Posterior vena cava (tissue), 2 donors: ENCODE data around the gene TDO2. TPM values are rescaled to one million over a fixed set of nuclear protein-coding genes. Genes with fewer than 3 reads are reported as not detected.
"Not testable (repeated sequence)": the region's sequence is repeated elsewhere in the genome, so short reads cannot be mapped to it uniquely, and the experiment has no call there.

Experiments
- DNase-seq: peaks from one replicate; pipeline ENCODE4 v3.0.0-alpha.2; 2020; ENCODE audit warnings: low spot score
- intact Hi-C, 2 donors: fragments of 100-400 bp; cut with DNase I; formaldehyde crosslinking; loops; one replicate each; pipeline versions ENCODE4 v1.14.1 to v1.14.2; 2022 to 2023
- total RNA-seq, 2 donors: library from RNA; stranded (reverse); fragmentation: NEBNext Ultra II Directional; extraction: Animal tissue kit (Norgen Biotek cat#: 25700); gene quantifications; one replicate each; pipeline ENCODE4 v1.2.1, GENCODE V29; 2021
- donor health status: DM: yes; HTN: yes; CAD: no.
- donor health status: DM: yes; HTN: yes; CAD: no.

Gene TDO2
- total RNA-seq, 2 donors from 2014 or later, result 0.37 TPM; not detected in 1

DNA sequence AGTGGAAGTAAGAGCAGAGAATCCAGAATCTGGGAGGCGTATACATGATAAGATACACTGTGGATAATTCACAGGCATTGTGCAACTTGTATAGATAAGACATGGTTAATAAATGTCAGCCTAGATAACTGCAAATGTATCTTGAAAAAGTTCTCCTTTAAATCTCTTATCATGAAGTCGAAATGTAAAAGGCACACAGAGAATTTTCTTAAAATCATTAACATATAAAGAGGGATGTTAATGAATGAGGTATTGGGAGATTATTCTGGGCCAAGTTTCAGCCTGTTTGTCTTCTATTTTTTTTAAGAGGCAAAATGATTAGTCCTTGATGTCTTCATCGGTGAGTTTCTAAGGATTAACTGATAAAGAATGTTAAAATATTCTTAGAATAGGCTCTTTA lies 835 bp downstream of the TDO2 start:
- intact Hi-C loops, result no loop called here
- DNase-seq, result no peak

DNA sequence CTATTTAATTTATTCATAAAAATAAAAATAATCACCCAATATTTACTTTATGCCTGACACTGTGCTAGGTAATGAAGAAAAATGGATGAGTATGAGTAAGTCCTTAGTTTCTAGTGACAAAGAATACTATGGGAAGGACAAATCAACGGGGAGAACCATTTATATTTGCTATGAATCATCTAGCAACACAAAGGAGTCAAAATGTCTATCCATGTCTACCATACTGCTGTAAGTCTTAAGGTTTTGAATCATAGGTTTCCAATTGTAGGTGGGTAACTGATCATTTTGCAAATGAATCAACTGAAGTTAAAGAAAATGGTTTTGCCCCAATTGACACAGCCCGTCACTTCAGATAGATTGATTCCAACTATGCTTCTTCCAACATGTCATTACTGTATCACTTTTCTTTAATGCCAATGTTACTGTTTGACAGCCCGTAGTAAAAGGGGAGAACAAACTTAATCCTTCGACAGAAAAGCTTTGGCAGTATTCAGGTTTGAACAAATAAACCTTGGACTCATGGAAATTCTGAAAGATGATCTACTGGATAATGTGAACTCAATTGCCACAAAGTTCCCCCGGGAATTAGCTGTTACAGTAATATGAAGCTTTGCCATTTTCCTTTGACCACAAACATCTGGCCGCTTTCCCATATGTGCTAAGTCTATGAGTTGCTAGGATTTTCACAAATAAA lies 3.2 kb downstream of the TDO2 start:
- DNase-seq, result no peak

DNA sequence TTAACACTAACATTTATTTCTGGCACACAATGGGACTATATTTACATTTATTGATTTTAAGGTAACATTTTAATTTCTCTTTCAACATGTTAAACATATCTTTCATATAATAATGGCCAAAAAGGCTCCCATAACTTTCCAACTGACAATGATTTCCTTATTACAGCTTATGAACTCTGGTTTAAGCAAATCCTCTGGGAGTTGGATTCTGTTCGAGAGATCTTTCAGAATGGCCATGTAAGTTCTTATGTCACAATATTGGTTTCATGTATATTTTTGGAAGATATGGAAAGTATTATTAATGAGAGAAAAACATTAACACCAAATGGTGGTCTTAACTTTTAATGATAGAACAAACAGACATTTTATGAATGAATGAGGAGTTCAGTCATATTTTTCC lies 4.1 kb downstream of the TDO2 start:
- intact Hi-C loops, result no loop called here
- DNase-seq, result no peak

More for the DNA sequence above, 3.2 kb downstream of the TDO2 start:
- intact Hi-C loops, result no loop called here

DNA sequence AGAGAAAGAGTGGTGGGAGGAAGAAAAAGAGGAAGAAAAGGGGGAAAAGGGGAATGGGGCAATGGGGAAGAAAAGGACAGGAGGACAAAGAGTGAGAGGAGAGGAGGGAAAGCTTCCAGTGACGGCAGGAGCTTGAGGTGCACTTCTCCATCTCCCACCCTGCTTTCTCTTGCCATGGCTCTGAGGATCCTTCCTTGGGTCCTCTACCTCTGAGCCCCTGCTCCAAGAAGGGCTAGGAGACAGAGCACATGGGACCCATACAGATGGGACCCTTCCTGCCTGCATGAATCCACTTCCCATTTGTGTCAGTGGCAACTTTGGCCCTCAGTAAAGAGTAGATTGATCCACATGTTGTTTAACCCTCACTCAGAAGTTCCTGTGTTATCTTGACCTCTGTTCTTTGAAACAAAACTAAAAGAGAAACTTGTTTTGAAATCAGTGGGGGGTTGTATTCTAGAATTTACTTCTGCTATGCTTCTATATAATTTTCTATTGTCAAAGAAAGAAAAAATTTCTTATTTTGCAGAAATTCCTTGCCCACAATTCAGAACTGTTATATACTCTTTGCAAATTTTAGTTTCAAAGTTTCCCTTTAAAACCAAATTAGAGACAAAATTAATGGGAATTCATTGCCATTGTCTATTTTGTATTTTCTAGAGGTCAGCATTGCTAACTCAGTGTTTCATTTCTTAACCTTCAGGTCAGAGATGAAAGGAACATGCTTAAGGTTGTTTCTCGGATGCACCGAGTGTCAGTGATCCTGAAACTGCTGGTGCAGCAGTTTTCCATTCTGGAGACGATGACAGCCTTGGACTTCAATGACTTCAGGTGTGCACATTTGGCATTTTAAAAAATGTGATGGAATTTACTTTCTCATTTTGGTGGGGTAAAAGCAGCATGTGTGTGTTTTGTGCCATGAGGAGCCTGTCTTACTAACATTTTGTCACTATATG lies 5.0 kb downstream of the TDO2 start:
- DNase-seq, result no peak
- intact Hi-C loops, result no loop called here

DNA sequence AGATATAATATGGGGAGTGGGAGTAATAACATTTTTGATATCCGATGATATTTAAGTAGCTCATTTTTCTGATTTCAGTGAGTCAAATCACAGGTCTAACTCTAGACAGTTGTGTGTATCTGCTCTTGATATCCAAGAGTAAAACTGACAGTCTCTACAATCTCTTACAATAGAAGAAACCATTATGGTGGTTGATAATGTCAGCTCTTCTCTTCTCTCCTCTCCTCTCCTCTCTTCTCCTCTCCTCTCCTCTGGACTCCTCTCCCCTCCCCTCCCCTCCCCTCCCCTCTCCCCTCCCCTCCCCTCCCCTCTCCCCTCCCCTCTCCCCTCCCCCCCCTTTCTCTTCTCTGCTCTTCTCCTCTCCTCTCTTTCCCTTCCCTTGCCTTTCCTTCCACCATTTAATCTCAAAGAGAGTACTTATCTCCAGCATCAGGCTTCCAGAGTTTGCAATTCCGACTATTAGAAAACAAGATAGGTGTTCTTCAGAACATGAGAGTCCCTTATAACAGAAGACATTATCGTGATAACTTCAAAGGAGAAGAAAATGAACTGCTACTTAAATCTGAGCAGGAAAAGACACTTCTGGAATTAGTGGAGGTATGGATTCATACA lies 6.2 kb downstream of the TDO2 start:
- intact Hi-C loops, result no loop called here
- DNase-seq, result no peak

DNA sequence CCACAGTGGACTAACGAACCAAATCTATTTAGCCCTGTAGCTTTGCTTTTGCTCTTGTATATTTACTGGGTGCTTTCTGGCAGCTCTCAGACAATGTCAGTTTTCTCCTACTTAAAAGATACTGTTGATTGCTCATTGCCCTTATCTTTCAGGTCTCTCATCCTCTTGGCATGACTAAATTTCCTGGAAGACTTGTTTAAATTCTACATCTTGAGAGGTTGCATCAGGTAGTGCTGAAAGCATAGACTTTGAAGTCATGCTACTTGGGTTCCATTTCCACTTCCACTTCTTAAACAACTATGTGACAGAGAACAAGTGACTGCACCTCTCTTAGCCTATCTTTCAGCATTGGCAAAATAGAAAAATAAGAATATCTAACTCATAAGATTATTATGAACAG lies 8.4 kb downstream of the TDO2 start:
- no peak for DNase-seq
- intact Hi-C loops, result no loop called here

DNA sequence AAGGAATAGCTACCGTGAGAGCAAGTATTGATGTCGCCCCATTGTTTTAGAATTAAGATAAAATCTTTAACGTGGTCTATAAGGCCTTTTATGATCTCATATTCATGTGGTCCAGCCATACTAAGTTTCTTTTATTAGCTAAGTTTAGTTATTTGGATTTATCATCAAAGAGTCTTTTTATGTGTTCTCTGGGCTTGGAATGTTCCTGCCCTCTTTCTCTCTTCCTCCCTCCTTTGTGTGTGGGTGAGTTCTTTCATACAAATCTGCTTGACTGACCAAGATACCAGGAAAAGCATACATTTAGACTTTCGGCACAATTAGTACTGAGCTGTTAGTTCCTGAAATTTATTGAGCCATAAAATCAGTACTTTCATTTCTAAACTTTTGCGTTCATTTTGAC lies 11.3 kb downstream of the TDO2 start:
- intact Hi-C loops, result no loop called here

DNA sequence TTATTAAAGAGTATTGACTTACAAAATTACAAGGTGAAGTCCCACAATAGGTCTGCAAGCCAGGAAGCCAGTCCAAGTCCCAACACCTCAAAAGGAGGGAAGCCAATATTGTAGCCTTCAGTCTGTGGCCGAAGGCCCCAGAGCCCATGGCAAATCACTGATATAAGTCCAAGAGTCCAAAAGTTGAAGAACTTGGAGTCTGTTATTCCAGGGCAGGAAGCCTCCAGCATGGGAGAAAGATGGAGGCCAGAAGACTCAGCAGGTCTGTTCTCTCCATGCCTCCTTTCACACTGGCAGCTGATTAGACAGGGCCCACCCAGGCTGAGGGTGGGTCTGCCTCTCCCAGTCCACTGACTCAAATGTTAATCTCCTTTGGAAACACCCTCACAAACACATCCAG lies 18.1 kb downstream of the TDO2 start:
- intact Hi-C loops, result no loop called here

More for the DNA sequence above, 11.3 kb downstream of the TDO2 start:
- DNase-seq, result no peak

DNA sequence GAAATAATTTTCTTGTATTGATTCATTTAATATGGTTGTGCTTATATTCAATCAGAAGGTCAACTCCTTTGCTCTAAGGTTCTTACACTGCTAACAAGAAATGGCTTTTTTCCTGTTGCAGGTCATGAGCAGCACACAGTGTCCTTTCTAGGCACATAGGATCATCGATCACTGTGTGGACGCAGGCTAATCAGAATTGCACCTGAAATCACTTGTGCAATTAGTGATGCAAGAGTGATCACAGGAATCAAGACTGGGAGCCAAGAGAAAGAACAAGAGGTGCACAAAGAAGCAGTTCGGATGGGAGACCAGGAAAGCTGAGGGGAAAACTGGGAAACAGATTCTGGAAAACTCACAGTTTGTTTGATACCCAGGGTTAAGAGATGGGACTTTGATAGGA lies 21.1 kb downstream of the TDO2 start:
- DNase-seq, result no peak
- intact Hi-C loops, result no loop called here

More for the DNA sequence above, 18.1 kb downstream of the TDO2 start:
- DNase-seq, result no peak

DNA sequence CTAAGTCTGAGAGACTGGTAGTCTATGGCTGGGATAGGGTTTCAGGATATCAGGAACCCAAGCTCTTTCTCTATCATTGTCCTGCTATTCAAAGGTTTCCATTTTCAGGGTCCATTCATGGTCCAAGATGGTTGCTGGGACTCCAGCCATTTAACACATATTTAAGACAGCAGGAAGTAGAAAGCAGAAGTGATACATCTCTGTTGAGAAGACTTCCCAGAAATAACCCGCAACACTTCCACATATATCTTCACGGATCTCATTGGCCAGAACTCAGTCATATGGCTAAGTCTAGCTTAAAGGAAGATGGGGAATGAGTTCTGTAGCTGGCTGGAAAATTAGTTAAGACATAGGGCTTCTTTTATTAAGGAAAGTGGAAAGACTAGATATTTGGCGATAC lies 26.3 kb downstream of the TDO2 start:
- no peak for DNase-seq
- intact Hi-C loops, result no loop called here

DNA sequence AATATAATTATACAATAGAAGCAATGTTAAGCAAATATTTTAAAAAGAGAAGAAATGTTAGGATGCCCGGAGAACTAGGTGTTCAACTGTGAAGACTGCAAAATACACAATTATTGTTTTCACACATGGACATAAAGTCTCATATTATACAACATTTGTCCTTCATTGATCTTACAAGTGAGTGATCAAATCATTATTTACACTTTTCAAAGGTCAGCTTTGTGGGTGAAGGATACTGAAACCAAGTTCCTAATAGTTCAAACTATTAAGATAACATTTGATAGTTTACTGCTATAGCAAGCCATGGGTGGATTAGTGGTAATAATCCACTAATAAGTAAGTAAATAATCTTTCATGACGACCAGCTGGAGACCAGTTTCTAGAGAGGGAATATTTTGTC lies 26.8 kb downstream of the TDO2 start:
- intact Hi-C loops, result no loop called here
- DNase-seq, result no peak

DNA sequence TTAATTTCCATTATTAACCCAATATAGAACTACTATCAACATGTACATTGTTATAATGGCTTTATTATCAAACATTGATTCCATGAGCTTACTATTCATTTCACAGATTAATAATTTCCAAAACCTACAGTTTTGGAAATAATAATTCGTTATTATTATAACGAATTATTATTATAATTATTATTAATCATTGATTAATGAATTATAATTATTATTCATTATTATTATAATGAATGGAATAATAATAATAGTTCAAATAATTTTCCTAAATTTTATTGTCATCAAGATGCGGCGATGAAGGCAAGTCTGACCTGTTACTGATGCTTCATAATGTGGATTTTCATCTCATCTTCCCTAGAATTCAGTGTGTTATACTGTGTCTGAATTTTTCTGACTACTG lies 28.1 kb downstream of the TDO2 start:
- DNase-seq, result no peak
- intact Hi-C loops, result no loop called here

DNA sequence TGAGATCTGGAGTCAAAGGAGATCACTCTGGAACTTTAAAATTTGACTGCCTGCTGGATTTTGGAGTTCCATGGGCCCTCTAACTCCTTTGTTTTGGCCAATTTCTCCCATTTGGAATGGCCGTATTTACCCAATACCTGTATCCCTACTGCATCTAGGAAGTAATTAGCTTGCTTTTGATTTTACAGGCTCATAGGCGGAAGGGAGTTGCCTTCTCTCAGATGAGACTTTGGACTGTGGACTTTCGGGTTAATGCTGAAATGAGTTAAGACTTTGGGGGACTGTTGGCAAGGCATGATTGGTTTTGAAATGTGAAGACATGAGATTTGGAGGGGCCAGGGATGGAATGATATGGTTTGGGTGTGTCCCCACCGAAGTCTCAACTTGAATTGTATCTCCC lies 31.1 kb downstream of the TDO2 start:
- intact Hi-C loops, DNase-seq: not testable (repeated sequence)

DNA sequence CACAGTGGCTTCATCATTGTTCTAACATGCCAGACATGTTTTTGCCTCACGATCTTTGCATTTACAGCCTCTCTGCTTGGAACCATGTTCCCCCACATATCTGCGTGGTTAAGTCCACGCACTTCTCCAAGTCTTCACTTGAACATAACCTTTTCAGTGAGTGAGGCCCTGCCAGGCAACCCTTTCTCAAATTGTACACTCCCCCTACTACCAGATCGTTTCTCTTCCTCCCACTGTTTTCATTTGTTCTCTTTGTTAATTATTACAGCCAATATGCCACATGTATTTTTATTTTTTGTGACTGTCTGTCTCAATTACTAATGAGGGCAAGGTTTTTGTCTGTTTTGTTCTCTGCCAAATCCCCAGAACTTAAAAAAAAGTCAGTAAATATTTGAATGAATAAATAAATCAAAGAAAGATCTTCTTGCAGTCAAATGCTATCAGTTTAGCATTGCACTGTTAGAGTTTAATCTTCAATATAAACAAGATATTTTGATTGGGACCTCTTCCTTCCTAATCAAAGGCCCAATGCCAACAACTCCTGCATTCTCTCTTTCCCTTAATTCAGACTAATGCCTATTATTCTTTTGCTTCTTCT lies 32.0 kb downstream of the TDO2 start:
- intact Hi-C loops, result no loop called here

DNA sequence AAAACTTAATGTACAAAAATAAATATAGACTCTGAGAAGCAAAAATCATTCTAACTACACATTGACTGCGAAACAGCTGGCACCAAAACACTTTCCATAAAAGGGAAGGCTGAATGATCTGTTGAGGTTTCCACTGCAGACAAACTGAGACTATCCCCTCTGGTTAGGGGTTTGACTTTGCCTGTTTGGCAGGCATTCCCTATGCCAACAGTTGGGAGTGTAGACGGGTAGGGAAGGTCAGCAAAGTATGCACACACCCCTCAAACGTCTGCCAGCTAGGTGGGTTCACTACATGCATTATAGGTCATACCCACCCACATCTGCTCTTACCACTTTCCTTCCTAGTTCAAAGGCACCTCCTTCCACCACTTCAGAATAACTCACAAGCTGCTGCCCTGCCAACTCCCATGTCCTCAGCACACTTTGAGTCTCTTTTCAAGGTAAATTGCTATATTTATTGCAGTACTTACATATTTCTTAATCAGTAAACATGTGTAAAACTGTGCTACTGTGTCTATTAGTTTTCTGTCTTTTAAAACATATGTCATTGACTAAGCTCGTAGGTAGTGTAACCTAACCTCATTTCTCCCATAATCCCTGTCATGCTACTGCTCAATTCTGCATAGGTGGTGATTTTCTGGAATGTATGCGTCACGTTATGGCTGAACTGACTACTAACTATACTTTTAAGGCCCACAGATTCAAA lies 37.7 kb downstream of the TDO2 start:
- intact Hi-C loops, result no loop called here
- no peak for DNase-seq

More for the DNA sequence above, 32.0 kb downstream of the TDO2 start:
- no peak for DNase-seq

DNA sequence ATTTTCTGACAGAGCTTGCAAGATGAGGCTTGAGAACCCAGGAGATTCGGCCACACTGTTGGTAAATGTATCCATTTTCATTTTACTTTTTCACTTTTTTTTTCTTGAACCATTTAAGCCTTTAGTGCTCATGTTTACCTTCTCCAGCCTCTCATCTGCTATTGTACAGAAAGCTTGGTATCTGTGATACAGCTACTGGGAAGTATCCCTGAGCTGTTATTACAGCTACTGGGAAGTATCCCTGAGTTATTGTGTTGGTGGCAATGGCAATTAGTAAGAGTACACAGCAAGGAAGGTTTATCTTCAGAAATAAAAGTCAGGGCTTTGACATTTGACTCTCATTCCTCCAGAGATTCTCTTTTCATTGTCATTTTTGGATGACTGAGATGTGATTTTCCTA lies 38.3 kb downstream of the TDO2 start:
- intact Hi-C loops, result no loop called here
- no peak for DNase-seq

DNA sequence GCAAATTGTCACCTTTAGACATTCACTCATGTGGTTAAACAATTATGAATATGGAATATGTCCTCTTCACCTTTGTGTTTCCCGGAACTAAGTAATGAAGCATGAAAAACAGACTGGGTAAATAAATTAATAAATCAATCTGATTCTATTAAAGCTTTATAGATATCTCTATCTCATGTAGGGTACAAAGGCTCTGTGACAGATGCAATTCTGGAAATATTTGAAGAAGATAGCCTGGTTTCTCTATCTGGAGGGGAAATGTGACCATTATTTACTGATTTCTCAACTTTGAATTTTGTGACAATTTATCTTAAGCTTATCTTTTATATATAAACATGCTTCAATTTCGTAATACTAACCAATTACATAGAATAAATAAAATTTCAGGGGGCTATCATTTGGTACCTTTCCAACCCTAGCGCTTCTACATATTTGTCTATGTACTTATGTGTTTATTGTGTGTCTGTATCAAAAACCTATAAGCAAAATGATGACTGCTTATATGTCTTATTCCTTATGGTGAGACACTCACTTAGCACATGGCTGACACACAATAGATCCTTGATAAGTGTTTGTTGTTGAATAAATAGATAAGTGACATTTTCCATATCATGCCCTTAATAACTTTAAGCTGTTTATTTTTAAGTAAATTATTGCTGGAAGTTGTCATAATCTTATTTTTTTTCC lies 40.3 kb downstream of the TDO2 start:
- intact Hi-C loops, result no loop called here
- DNase-seq, result no peak

DNA sequence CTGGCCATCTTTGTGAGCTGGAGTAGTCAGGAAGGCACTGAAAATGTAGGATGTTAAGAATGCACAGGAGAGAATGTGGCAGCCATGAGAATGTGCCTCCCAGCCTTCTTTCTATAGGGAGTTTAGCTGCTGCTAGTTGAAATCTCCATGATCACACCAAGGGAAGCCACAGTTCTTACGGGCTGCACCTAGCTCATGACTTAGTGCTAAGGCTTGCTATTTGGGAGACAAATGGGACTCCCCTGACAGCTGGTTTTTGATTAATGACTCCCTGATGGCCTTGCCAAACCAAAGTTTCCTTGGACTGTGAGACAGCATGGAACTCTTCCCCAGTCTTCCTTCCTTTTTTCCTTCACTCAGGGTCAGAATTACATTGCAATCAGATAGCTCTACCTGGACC lies 41.0 kb downstream of the TDO2 start:
- no peak for DNase-seq
- intact Hi-C loops, result no loop called here

DNA sequence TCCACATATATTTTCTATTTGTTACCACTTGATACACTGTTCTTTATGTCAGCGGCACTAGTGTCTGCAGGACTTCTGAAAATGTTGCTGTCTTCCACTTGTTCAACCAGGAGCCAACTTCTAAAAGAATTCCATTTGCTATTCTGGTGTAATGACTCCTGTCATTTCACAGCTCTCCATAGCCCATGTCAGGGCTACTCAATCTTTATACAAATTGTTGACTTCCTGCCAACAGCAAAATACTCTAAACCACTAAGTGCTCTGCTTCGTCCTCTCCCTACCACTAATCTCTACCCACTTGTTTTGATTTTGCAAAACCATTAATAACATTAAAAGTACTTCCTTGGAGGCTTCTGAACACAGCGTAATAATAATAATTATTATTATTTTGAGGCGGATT lies 43.0 kb downstream of the TDO2 start:
- intact Hi-C loops, result no loop called here
- DNase-seq, result no peak
